ENCODE data around the gene XXYLT1. TPM values are rescaled to one million over a fixed set of nuclear protein-coding genes. Genes with fewer than 3 reads are reported as not detected.
A peak's percentile ranks its signal among the peaks of the same experiment; 100 is the strongest.

The XXYLT1 gene
- total and polyA plus RNA-seq, 2 of the 4 experiments (the other 2 are of a cell fraction), result 14.7 to 18.1 TPM

DNA sequence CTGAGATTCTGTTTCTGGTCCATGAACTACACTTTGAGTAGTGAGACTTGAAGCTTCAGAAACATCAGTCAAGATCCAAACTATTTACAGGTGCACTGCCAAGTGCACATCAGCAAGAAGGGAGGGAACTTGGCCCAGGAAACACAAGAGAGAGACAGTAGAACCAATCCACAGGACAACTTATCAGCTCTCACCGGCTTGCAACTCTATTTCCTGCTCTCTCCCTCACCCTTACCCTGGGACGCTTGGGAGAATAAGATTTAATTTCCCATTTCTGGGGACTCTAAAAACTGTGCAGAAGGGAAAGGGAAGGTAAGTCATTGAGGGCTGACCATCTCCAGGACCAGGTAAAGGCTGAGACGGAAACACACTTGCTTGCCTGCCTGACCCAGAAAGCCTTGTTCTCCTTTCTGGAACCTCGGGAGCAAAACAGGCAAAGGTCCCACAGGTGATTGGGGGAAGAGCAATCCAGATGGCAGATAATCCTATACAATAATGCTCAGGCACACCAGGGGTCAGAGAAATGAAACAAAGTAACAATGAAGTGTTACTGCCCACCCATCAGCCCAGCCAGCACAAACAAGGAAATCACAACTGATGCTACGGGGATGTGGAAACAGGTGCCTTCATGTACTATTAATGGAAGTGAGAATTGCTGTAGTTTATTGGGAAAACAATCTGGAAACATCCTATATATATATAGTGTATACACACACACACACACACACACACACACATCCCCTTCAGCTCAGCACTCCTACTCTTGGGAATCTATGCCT lies 154.4 kb downstream of the XXYLT1 start:
- in situ Hi-C loops (cut with MboI; ENCODE audit: low sequenced_read_pairs), result loop anchor here (10.0 kb wide), 1 partner anchor 138 kb away; no protein-coding TSS in a partner anchor
- no peaks in the 10 kb centered on the region for H3K36me3 ChIP-seq (ENCODE audit: control insufficient read depth, insufficient read depth, low read length)
- H2BK5ac ChIP-seq (ENCODE audit: low read depth, low read length, poor library complexity, severe bottlenecking), result no peak overlapping the region
- H3K23ac ChIP-seq (ENCODE audit: low read depth, low read length), result no peak overlapping the region
- no peak overlapping the region for H4K91ac ChIP-seq (ENCODE audit: insufficient read depth, low read depth, low read length)
- TF ChIP-seq RAD21 (IDR thresholded peaks at IDR 0.05; ENCODE audit: low read length), result no peak
- dilution Hi-C loops (cut with HindIII; ENCODE audit: low sequenced_read_pairs, unreplicated experiment), result no loop called here
- no peaks in the 10 kb centered on the region for H3K9me3 ChIP-seq (ENCODE audit: control insufficient read depth, insufficient read depth, low read length)
- no peak overlapping the region for H3K14ac ChIP-seq (replicated peaks; ENCODE audit: low read depth, low read length)
- no peak overlapping the region for H2AFZ ChIP-seq (replicated peaks; ENCODE audit: low read length, poor library complexity)
- H2BK15ac ChIP-seq (ENCODE audit: low read depth, low read length), result peak overlapping the region; percentile 26; the same call in 1 of the 3 replicates
- no peaks in the 10 kb centered on the region for H3K27me3 ChIP-seq (ENCODE audit: control insufficient read depth, insufficient read depth, low read length)
- ChIA-PET POLR2A (ENCODE audit: unreplicated experiment) (no interaction called here), CTCF (no interaction called here)
- H3K18ac ChIP-seq (ENCODE audit: low read depth, low read length), result no peak overlapping the region
- H2BK20ac ChIP-seq (ENCODE audit: low read depth, low read length), result peak overlapping the region; percentile 4
- WGBS, 2 experiments (ENCODE audit: extremely low coverage in 2 of 2, insufficient read length in 1 of 2), result 100% methylated on average over 1 of the region's 5 CpGs; no CpG with 5 or more reads in 1 of the 2 experiments
- H2AK5ac ChIP-seq (ENCODE audit: low read depth, low read length), result peak overlapping the region; percentile 64; the same call in 1 of the 2 replicates
- no peak overlapping the region for H3K9ac ChIP-seq (ENCODE audit: low read depth, low read length)
- no peak overlapping the region for H3K4me3 ChIP-seq (ENCODE audit: insufficient read depth, low read depth, low read length)
- no peak overlapping the region for H4K5ac ChIP-seq (ENCODE audit: low read depth, low read length)
- DNase-seq (no peak), ATAC-seq (ENCODE audit: low read depth) (no peak)
- no peak overlapping the region for H4K8ac ChIP-seq (ENCODE audit: low read depth in 2 of 2, low read length in 2 of 2)
- H2BK120ac ChIP-seq (ENCODE audit: low read depth, low read length), result peak overlapping the region; percentile 26; the same call in 1 of the 2 replicates
- peaks cover 16% of the 10 kb centered on the region for H3K4me1 ChIP-seq (ENCODE audit: control insufficient read depth, insufficient read depth, low read length)
- peak overlapping the region; percentile 18; the same call in 1 of the 2 replicates for H3K4ac ChIP-seq (ENCODE audit: low read depth, low read length)
- no peak overlapping the region for H2AK9ac ChIP-seq (replicated peaks; ENCODE audit: low read depth, low read length, poor library complexity)
- no peak overlapping the region for H3K4me2 ChIP-seq (ENCODE audit: low read depth, low read length)
- H4K20me1 ChIP-seq (ENCODE audit: insufficient read depth, low read length), result no peaks in the 10 kb centered on the region
- no peak overlapping the region for H3K27ac ChIP-seq (ENCODE audit: insufficient read depth, low read length)
- peaks cover 3 to 43% of the 10 kb centered on the region in 2 experiments; a peak in 3 of 4 replicates for H3K79me1 ChIP-seq (ENCODE audit: low read depth in 1 of 2, low read length in 2 of 2)
- H3K56ac ChIP-seq (ENCODE audit: extremely low read depth, insufficient read depth, low read length), result no peak overlapping the region
- intact Hi-C loops (cut with micrococcal nuclease), result no loop called here
- peaks cover 26% of the 10 kb centered on the region for H3K9me1 ChIP-seq (ENCODE audit: insufficient read depth, low read length)
- BruUV-seq (replicated peaks), result no TSS peak

Measured in IMR-90 (cell line).